Measurements from ENCODE around the gene FAM185A.

The FAM185A gene

GRCh38 chr7:102806613-102807012, 57.8 kb downstream of the FAM185A start:
- Histone ChIP-seq H3K4me3 (IDR thresholded peaks at IDR 0.05; ENCODE audit: insufficient read depth, low read depth, low read length) (no peak overlapping the region), H3K27ac (no peak overlapping the region), H2AFZ (ENCODE audit: low read depth) (no peak overlapping the region), H3K4me2 (no peak overlapping the region), H3K9ac (no peak overlapping the region), H4K20me1 (ENCODE audit: insufficient read depth) (no peaks in the 10 kb centered on the region), H3K36me3 (ENCODE audit: insufficient read depth) (no peaks in the 10 kb centered on the region), H3K4me1 (ENCODE audit: low read depth, poor library complexity, severe bottlenecking) (peaks cover 20% of the 10 kb centered on the region), H3K27me3 (ENCODE audit: insufficient read depth, low read depth) (no peaks in the 10 kb centered on the region), H3K79me2 (ENCODE audit: insufficient read depth, low read depth) (no peaks in the 10 kb centered on the region)
- no peak for TF ChIP-seq CTCF (conservative IDR thresholded peaks at IDR 0.05; ENCODE audit: low read depth, low read length)

- Histone ChIP-seq H3K9ac (no peak overlapping the region), H3K4me2 (peak overlapping the region; percentile 55)
- no peak for TF ChIP-seq CTCF (conservative IDR thresholded peaks at IDR 0.05; ENCODE audit: low read depth, low read length)
Observed at GRCh38 chr7:102810916-102811315, 62.1 kb downstream of the FAM185A start.

GRCh38 chr7:102811942-102812678, 63.3 kb downstream of the FAM185A start:
- Histone ChIP-seq H3K27me3 (ENCODE audit: insufficient read depth, low read depth) (no peaks in the 10 kb centered on the region), H3K4me3 (IDR thresholded peaks at IDR 0.05; ENCODE audit: insufficient read depth, low read depth, low read length) (no peak overlapping the region), H4K20me1 (ENCODE audit: insufficient read depth) (no peaks in the 10 kb centered on the region), H3K9ac (no peak overlapping the region), H3K79me2 (ENCODE audit: insufficient read depth, low read depth) (no peaks in the 10 kb centered on the region), H2AFZ (ENCODE audit: low read depth) (no peak overlapping the region), H3K36me3 (ENCODE audit: insufficient read depth) (no peaks in the 10 kb centered on the region), H3K4me1 (ENCODE audit: low read depth, poor library complexity, severe bottlenecking) (peaks cover 52% of the 10 kb centered on the region), H3K4me2 (peak overlapping the region; percentile 55), H3K27ac (peak overlapping the region; percentile 42; the same call in 1 of the 2 replicates)
- no peak for TF ChIP-seq CTCF (conservative IDR thresholded peaks at IDR 0.05; ENCODE audit: low read depth, low read length)

More at GRCh38 chr7:102810916-102811315, 62.1 kb downstream of the FAM185A start:
- Histone ChIP-seq H3K4me1 (ENCODE audit: low read depth, poor library complexity, severe bottlenecking) (peaks cover 49% of the 10 kb centered on the region), H2AFZ (ENCODE audit: low read depth) (0 out of 2 replicates have a peak overlapping the region, but pooled peaks have one; percentile 11), H3K27ac (peak overlapping the region; percentile 42), H3K27me3 (ENCODE audit: insufficient read depth, low read depth) (no peaks in the 10 kb centered on the region), H3K36me3 (ENCODE audit: insufficient read depth) (no peaks in the 10 kb centered on the region), H3K79me2 (ENCODE audit: insufficient read depth, low read depth) (no peaks in the 10 kb centered on the region), H3K4me3 (IDR thresholded peaks at IDR 0.05; ENCODE audit: insufficient read depth, low read depth, low read length) (no peak overlapping the region), H4K20me1 (ENCODE audit: insufficient read depth) (no peaks in the 10 kb centered on the region)

- no peak overlapping the region for H3K27ac ChIP-seq
- H3K4me2 ChIP-seq = no peak overlapping the region
- no peaks in the 10 kb centered on the region for H3K27me3 ChIP-seq (ENCODE audit: insufficient read depth, low read depth)
- H2AFZ ChIP-seq (ENCODE audit: low read depth) = no peak overlapping the region
- no peaks in the 10 kb centered on the region for H3K36me3 ChIP-seq (ENCODE audit: insufficient read depth)
- no peaks in the 10 kb centered on the region for H3K79me2 ChIP-seq (ENCODE audit: insufficient read depth, low read depth)
- H3K9ac ChIP-seq = no peak overlapping the region
- no peaks in the 10 kb centered on the region for H4K20me1 ChIP-seq (ENCODE audit: insufficient read depth)
- H3K4me3 ChIP-seq (IDR thresholded peaks at IDR 0.05; ENCODE audit: insufficient read depth, low read depth, low read length) = no peak overlapping the region
- H3K4me1 ChIP-seq (ENCODE audit: low read depth, poor library complexity, severe bottlenecking) = peaks cover 52% of the 10 kb centered on the region
- TF ChIP-seq CTCF (conservative IDR thresholded peaks at IDR 0.05; ENCODE audit: low read depth, low read length) = no peak
Observed at GRCh38 chr7:102813191-102814024, 64.6 kb downstream of the FAM185A start.
